ENCODE results near the gene TPRN.

TPRN gene

GRCh38 chr9:137170486-137171148 is 29.9 kb downstream of the TPRN start:
- DNase-seq = peak; percentile 94

DNA sequence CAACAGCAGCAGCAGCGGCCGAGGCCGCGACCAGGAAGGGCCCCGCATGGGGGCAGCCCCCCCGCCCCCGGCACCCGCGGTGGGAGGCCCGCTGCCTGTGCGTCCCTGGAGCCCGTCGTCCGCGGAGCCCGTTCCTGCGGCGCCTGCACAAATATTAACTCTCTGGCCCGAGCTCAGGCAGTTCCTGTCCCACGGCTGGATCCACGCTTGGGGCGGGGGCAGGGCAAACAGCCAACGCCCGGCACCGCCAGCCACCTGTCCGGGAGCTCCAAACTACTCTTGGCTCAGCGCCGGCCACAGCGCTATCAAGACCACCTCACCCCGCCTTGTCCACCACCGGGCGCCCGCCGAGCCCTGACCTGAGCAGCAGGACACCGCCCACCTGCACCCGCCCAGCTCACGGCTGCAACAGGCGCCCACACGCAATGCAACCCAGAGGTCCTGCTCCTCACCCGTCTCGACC is 30.6 kb downstream of the TPRN start, which contains the start of gene LRRC26:
Gene LRRC26 (minus strand): TSS at position 156 of the 463 bp plus-strand sequence. CDS start 108 bp downstream, at position 48.
- DNase-seq = peak; percentile 90

- DNase-seq = peak; percentile 93
These were observed 31.4 kb downstream of the TPRN start for GRCh38 chr9:137168904-137169856.

DNA sequence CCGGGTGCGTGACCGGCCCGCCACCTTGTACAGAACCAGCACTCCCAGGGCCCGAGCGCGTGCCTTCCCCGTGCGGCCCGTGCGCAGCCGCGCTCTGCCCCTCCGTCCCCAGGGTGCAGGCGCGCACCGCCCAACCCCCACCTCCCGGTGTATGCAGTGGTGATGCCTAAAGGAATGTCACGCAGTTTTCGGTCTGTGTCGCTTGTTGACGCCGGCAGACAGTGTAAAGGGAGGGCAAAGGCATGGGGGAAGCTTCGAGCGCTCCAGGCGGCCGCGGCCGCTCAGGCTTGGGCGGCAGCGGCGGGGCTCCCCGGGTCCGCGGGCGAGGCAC is 32.0 kb downstream of the TPRN start:
- DNase-seq = peak; percentile 62

DNA sequence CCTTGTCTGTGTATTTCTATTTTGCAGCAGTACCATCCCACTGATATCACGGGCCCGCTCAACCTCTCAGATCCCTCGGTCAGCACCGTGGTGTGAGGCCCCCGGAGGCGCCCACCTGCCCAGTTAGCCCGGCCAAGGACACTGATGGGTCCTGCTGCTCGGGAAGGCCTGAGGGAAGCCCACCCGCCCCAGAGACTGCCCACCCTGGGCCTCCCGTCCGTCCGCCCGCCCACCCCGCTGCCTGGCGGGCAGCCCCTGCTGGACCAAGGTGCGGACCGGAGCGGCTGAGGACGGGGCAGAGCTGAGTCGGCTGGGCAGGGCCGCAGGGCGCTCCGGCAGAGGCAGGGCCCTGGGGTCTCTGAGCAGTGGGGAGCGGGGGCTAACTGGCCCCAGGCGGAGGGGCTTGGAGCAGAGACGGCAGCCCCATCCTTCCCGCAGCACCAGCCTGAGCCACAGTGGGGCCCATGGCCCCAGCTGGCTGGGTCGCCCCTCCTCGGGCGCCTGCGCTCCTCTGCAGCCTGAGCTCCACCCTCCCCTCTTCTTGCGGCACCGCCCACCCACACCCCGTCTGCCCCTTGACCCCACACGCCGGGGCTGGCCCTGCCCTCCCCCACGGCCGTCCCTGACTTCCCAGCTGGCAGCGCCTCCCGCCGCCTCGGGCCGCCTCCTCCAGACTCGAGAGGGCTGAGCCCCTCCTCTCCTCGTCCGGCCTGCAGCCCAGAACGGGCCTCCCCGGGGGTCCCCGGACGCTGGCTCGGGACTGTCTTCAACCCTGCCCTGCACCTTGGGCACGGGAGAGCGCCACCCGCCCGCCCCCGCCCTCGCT is 32.6 kb downstream of the TPRN start:
- peak; percentile 98 for DNase-seq

DNA sequence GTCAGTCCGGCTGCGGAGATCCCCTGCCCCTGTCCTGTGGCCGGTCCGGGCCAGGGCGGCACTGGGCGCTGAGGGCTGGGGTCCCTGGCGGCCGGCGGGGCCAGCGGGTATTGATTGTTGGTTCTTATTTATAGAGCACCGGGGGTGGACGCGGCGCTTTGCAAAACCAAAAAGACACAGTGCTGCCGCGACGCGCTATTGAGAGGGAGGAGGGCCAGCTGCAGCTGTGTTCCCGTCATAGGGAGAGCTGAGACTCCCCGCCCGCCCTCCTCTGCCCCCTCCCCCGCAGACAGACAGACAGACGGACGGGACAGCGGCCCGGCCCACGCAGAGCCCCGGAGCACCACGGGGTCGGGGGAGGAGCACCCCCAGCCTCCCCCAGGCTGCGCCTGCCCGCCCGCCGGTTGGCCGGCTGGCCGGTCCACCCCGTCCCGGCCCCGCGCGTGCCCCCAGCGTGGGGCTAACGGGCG is 33.2 kb downstream of the TPRN start:
- peak; percentile 86 for DNase-seq

DNA sequence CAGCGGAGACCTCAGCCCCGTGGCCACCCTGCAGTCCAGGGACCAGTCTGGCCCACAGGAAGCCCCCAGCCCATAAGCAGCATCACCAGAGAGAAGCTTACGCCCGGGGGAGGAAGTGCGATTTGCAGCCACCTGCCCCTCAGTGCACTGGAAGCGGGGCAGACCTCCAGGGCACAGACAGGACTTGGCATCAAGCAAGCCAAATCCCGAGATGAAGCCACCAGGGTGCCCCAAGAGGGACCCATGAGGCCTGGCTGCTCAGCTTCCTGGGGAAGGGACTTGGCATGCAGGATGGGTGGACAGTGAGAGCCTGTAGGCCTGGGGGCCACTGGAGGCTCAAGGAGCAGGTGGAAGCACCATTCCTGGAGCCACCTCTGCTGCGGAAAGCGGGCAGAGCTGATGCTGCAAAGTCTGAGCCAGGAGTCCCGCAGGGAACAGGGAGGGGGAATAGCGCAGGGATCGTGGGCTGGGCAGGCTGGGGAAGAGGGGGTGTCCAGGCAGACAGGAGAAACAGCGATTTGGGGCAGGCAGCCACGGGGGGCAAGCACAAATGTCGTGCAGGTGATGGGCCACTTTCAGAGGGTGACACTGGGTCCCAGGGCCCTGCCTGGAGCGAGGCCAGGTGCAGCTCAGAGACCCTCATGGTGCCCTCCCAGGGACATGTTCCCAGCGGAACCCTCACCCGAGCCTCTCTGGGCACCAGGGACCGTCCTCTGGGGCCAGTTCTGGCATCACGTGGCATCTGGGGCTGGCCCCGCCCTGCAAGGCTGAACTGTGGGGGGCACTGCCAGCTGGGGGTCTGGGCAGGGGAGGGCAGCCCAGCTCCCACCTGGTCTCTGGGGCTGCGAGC is 33.9 kb downstream of the TPRN start:
- peak; percentile 23 for DNase-seq

- DNase-seq = no peak
These were observed 35.2 kb downstream of the TPRN start for GRCh38 chr9:137165250-137165836.

GRCh38 chr9:137164370-137165249 is 35.9 kb downstream of the TPRN start:
- DNase-seq = no peak

DNA sequence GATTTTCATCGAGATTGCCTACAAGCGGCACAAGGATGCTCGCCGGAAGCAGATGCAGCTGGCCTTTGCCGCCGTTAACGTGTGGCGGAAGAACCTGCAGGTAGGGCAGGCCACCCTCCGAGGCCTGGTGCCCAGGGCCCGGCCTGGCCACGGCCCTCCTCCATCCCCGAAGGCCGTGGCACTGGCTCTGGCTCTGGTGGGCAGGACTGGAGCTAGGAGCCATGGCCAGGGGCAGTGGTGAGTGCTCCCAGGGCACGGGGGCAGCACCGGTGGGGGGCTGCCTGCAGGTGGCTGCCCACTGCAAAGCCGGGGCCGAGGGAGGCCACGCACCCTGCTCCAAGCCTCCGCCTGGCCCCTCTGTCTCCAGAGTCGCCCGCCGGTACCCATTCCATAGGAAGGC is 36.7 kb downstream of the TPRN start:
- no peak for DNase-seq

DNA sequence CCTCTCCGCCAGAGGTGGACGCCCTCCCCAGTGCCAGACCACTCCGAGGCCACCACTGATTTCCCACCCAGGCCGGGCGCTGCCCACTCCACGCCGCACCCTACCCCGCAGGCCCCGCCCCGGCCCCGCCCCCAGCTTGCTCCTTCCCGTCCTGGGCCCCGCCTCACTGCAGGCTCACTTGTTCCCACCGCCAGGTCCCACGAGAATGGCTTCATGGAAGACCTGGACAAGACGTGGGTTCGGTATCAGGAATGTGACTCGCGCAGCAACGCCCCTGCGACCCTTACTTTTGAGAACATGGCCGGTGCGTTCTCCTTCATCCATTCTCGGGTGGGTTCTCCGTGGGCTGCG is 37.2 kb downstream of the TPRN start:
- peak; percentile 22 for DNase-seq

- DNase-seq = peak; percentile 30
These were observed 37.8 kb downstream of the TPRN start for GRCh38 chr9:137162505-137163364.

- DNase-seq = peak; percentile 25
These were observed 38.7 kb downstream of the TPRN start for GRCh38 chr9:137161558-137162486.

DNA sequence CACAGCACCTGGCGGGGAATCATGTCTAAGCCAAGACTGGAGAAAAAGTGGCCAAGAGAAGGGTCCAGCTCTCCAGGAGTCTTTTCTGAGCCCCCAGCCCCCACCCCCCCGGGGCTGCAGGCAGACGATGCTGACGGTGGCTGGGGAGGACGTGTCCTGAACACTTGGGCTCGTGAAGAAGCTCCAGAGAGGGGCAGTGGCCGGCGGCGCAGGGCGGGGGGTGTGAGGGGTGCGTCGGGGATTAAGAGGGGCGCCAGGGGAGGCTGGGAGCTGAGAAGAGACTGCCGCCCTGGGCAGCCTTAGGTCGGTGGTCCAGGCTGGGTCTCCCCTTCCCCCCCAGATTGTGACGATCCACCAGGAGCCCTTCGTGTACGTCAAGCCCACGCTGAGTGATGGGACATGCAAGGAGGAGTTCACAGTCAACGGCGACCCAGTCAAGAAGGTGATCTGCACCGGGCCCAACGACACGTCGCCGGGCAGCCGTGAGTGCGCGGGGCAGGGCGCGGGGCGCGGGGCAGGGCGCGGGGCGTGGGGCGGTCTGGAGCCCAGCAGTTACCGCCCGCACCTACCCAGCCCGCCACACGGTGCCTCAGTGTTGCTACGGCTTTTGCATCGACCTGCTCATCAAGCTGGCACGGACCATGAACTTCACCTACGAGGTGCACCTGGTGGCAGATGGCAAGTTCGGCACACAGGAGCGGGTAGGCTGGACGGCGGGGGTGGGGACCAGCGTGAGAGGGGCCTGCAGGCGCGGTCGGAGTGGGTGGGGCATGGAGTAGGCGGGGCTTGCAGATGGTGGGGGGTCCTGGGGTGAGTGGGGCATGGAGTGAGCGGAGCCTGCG is 39.6 kb downstream of the TPRN start:
- peak; percentile 37 for DNase-seq

DNA sequence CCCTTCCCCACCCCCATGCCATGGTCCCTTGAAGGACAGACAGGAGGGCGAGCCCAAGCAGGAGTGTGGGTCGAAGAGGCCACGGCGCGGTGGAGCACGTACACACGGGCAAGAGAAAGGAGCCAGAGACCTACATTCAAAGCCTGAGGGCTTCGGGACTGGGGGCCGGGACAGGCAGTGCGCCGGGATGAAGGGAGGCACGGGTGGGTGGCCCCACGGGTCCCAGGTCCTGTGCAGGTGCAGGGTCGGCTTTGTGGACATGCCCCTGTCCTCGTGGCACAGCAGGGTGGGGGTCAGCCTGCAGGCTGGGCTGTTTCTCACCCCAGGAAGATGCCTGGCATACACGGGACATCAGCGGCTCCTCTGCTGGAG is 40.5 kb downstream of the TPRN start:
- DNase-seq = no peak

DNA sequence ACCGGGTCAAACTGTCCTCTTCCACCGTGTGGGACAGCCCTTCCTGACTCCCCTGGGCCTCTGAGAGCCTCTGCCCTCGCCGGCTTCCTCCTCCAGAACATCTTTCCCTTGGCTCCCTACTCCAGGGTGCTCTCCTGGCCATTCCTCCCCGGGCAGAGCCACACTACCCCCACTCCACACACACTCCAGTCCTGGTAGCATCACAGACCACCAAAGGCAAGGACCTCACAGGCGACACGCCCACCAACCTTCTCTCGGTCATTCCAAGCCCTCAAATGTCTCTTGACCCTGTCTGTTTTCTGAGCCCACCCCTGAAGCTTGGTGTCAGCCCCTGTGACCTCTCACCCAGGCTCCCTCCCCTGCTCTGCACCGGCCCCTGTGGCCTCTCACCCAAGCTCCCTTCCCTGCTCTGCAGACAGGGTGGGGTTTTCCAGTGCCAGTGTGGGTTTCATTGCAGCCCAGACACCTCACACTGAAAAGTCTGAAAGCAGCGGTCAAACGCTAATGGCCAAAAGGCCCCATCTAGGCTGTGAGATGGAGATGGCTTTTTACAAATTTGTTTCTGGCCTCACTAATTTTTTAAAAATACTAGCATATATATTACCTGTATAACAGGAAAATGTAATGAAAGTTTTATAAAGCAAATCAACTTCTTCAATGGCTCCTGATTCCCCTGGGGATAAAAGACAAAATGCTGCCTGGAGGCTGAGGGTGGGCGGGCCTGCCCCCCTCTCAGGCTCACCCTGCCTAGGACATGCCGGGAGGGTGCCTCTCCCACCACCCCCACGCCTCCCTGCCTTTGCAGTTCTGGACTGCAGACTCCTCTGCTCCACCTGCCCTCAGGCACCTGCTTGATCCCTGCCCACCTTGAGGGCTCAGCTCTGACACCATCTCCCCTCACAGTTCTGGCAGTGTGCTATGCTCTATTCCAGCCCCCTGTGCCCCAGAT is 41.2 kb downstream of the TPRN start:
- DNase-seq = peak; percentile 76
